H1 (cell line): ENCODE measurements around the gene ZBTB43. TPM values are rescaled to one million over a fixed set of nuclear protein-coding genes. Genes with fewer than 3 reads are reported as not detected.

Experiments
- BACH1 ChIP-seq: IDR thresholded peaks from 2 replicates; pipeline ENCODE4 v1.6.1; 2012; ENCODE audit warnings: low read length, improper control_type of control experiment
- CEBPB ChIP-seq: IDR thresholded peaks from 2 replicates; pipeline ENCODE4 v1.6.1; 2012; ENCODE audit warnings: low read depth, low read length
- GABPA ChIP-seq: IDR thresholded peaks from 2 replicates; pipeline ENCODE4 v1.6.1; 2011; ENCODE audit warnings: mild to moderate bottlenecking, low read length, moderate library complexity, borderline replicate concordance; ENCODE audit not compliant: insufficient read depth
- POLR2AphosphoS5 ChIP-seq: IDR thresholded peaks from 2 replicates; pipeline ENCODE4 v1.6.1; 2011; ENCODE audit warnings: low read depth, low read length
- RBBP5 ChIP-seq: IDR thresholded peaks from 2 replicates; pipeline ENCODE4 v1.7.1; 2012; ENCODE audit warnings: low read depth, mild to moderate bottlenecking, inconsistent platforms, low read length, moderate library complexity, borderline replicate concordance
- RNF2 ChIP-seq: fragments of 200-900, 300-1000 bp; sonication (generic); IDR thresholded peaks from 2 replicates; pipeline ENCODE4 v1.7.1; 2016; ENCODE audit warnings: borderline replicate concordance, low read depth, mild to moderate bottlenecking, antibody characterized with exemption, low read length; ENCODE audit not compliant: poor library complexity, severe bottlenecking; ENCODE audit errors: missing control alignments
- SIRT6 ChIP-seq: IDR thresholded peaks from one replicate; pipeline ENCODE4 v1.7.1; 2012; ENCODE audit warnings: low read length, inconsistent platforms
- SP4 ChIP-seq: IDR thresholded peaks from 2 replicates; pipeline ENCODE4 v1.6.1; 2012; ENCODE audit warnings: low read length, inconsistent platforms
- polyA plus RNA-seq, 7 experiments: library from polyadenylated mRNA; depleted of rRNA in 3 of 7; stranded (reverse) in 5 of 7; unstranded in 2 of 7; fragments of >200 nt in 5 of 7; fragments of 200-250 nt in 2 of 7; gene quantifications; 1 replicate in 5 of 7; 2 replicates in 1 of 7; 4 replicates in 1 of 7; pipeline versions ENCODE4 v1.2.1 to v1.2.3, GENCODE V29; 2011 to 2013; ENCODE audit warnings: missing spikeins in 2 of 7, mixed read lengths in 2 of 7
- total RNA-seq: library from RNA; stranded (reverse); fragmentation: NEBNext Ultra II Directional; extraction: Animal tissue kit (Norgen Biotek cat#: 25700); gene quantifications from 2 replicates; pipeline ENCODE4 v1.2.1, GENCODE V29; 2021
- TF ChIP-seq, protein P1 (sequence below): fragments of 300-600 bp; sonication (generic); IDR thresholded peaks from 2 replicates; pipeline ENCODE4 v1.7.1; 2012; ENCODE audit warnings: low read length, moderate library complexity, mild to moderate bottlenecking, inconsistent platforms; ENCODE audit not compliant: insufficient replicate concordance
- TF ChIP-seq, protein P2 (sequence below): IDR thresholded peaks from 2 replicates; pipeline ENCODE4 v1.6.1; 2012; ENCODE audit warnings: low read length, inconsistent platforms

The ZBTB43 gene
- total and polyA plus RNA-seq, 2 of the 8 experiments (the other 6 are each of a cell fraction or from before 2014, with no cell fraction given) = 4.1 to 16.7 TPM

DNA sequence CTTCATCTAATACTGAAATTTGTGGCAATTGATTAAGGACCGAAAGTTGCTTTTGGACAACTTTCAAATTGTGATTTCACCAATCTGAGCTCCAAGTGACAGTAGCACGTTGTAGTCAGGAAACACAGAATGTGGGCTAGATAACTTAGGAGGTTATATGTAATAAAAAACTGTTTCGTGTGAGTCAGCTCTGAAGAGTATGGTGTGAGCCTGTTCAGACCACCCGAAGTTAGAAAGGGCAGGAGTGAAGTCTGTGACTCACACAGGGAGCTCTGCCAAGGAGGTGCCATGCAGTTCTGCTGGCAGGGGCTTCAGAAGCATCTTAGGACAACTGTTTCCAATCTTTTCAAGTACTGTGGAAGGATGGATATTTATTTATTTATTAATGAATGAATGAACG lies 39.2 kb downstream of the ZBTB43 start (continued):
- TF ChIP-seq, protein P1, sequence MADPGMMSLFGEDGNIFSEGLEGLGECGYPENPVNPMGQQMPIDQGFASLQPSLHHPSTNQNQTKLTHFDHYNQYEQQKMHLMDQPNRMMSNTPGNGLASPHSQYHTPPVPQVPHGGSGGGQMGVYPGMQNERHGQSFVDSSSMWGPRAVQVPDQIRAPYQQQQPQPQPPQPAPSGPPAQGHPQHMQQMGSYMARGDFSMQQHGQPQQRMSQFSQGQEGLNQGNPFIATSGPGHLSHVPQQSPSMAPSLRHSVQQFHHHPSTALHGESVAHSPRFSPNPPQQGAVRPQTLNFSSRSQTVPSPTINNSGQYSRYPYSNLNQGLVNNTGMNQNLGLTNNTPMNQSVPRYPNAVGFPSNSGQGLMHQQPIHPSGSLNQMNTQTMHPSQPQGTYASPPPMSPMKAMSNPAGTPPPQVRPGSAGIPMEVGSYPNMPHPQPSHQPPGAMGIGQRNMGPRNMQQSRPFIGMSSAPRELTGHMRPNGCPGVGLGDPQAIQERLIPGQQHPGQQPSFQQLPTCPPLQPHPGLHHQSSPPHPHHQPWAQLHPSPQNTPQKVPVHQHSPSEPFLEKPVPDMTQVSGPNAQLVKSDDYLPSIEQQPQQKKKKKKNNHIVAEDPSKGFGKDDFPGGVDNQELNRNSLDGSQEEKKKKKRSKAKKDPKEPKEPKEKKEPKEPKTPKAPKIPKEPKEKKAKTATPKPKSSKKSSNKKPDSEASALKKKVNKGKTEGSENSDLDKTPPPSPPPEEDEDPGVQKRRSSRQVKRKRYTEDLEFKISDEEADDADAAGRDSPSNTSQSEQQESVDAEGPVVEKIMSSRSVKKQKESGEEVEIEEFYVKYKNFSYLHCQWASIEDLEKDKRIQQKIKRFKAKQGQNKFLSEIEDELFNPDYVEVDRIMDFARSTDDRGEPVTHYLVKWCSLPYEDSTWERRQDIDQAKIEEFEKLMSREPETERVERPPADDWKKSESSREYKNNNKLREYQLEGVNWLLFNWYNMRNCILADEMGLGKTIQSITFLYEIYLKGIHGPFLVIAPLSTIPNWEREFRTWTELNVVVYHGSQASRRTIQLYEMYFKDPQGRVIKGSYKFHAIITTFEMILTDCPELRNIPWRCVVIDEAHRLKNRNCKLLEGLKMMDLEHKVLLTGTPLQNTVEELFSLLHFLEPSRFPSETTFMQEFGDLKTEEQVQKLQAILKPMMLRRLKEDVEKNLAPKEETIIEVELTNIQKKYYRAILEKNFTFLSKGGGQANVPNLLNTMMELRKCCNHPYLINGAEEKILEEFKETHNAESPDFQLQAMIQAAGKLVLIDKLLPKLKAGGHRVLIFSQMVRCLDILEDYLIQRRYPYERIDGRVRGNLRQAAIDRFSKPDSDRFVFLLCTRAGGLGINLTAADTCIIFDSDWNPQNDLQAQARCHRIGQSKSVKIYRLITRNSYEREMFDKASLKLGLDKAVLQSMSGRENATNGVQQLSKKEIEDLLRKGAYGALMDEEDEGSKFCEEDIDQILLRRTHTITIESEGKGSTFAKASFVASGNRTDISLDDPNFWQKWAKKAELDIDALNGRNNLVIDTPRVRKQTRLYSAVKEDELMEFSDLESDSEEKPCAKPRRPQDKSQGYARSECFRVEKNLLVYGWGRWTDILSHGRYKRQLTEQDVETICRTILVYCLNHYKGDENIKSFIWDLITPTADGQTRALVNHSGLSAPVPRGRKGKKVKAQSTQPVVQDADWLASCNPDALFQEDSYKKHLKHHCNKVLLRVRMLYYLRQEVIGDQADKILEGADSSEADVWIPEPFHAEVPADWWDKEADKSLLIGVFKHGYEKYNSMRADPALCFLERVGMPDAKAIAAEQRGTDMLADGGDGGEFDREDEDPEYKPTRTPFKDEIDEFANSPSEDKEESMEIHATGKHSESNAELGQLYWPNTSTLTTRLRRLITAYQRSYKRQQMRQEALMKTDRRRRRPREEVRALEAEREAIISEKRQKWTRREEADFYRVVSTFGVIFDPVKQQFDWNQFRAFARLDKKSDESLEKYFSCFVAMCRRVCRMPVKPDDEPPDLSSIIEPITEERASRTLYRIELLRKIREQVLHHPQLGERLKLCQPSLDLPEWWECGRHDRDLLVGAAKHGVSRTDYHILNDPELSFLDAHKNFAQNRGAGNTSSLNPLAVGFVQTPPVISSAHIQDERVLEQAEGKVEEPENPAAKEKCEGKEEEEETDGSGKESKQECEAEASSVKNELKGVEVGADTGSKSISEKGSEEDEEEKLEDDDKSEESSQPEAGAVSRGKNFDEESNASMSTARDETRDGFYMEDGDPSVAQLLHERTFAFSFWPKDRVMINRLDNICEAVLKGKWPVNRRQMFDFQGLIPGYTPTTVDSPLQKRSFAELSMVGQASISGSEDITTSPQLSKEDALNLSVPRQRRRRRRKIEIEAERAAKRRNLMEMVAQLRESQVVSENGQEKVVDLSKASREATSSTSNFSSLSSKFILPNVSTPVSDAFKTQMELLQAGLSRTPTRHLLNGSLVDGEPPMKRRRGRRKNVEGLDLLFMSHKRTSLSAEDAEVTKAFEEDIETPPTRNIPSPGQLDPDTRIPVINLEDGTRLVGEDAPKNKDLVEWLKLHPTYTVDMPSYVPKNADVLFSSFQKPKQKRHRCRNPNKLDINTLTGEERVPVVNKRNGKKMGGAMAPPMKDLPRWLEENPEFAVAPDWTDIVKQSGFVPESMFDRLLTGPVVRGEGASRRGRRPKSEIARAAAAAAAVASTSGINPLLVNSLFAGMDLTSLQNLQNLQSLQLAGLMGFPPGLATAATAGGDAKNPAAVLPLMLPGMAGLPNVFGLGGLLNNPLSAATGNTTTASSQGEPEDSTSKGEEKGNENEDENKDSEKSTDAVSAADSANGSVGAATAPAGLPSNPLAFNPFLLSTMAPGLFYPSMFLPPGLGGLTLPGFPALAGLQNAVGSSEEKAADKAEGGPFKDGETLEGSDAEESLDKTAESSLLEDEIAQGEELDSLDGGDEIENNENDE = no peak
- TF ChIP-seq BACH1 (no peak), GABPA (no peak), SP4 (no peak), RNF2 (no peak), CEBPB (no peak), RBBP5 (no peak), POLR2AphosphoS5 (no peak), SIRT6 (no peak)
- TF ChIP-seq, protein P2, sequence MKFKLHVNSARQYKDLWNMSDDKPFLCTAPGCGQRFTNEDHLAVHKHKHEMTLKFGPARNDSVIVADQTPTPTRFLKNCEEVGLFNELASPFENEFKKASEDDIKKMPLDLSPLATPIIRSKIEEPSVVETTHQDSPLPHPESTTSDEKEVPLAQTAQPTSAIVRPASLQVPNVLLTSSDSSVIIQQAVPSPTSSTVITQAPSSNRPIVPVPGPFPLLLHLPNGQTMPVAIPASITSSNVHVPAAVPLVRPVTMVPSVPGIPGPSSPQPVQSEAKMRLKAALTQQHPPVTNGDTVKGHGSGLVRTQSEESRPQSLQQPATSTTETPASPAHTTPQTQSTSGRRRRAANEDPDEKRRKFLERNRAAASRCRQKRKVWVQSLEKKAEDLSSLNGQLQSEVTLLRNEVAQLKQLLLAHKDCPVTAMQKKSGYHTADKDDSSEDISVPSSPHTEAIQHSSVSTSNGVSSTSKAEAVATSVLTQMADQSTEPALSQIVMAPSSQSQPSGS = no peak
